BLaER1 treated with 17β-estradiol and CSF1 and Interleukin-3, amounts not matched to agents 10 nM and 100 nM (cell line): Measurements from ENCODE around the gene PEX11B.

ENCODE experiments used
- H3K27ac ChIP-seq, 11 experiments: shearing (Covaris generic); formaldehyde crosslinking; 2 replicates each; pipeline ENCODE4 v1.8.1; 2022
- H3K27me3 ChIP-seq, 11 experiments: shearing (Covaris generic); formaldehyde crosslinking; 2 replicates each; pipeline ENCODE4 v1.8.1; 2022
- H3K36me3 ChIP-seq, 11 experiments: shearing (Covaris generic); formaldehyde crosslinking; 2 replicates each; pipeline ENCODE4 v1.8.1; 2022
- H3K4me1 ChIP-seq, 10 experiments: shearing (Covaris generic); formaldehyde crosslinking; 2 replicates each; pipeline ENCODE4 v1.8.1; 2022
- H3K4me2 ChIP-seq, 11 experiments: shearing (Covaris generic); formaldehyde crosslinking; 2 replicates each; pipeline ENCODE4 v1.8.1; 2022
- H3K4me3 ChIP-seq, 10 experiments: shearing (Covaris generic); formaldehyde crosslinking; 2 replicates each; pipeline ENCODE4 v1.8.1; 2022
- H3K9ac ChIP-seq, 11 experiments: shearing (Covaris generic); formaldehyde crosslinking; 2 replicates each; pipeline ENCODE4 v1.8.1; 2022
- H3K9me3 ChIP-seq, 11 experiments: shearing (Covaris generic); formaldehyde crosslinking; replicated peaks in 1 of 11; 2 replicates each; pipeline ENCODE4 v1.8.1; 2022
- H4K20me1 ChIP-seq, 11 experiments: shearing (Covaris generic); formaldehyde crosslinking; 2 replicates each; pipeline ENCODE4 v1.8.1; 2022
- Cebpa-rat ChIP-seq, 11 experiments: shearing (Covaris generic); IDR thresholded peaks; 2 replicates each; pipeline ENCODE4 v1.8.1; 2022

Gene PEX11B

DNA sequence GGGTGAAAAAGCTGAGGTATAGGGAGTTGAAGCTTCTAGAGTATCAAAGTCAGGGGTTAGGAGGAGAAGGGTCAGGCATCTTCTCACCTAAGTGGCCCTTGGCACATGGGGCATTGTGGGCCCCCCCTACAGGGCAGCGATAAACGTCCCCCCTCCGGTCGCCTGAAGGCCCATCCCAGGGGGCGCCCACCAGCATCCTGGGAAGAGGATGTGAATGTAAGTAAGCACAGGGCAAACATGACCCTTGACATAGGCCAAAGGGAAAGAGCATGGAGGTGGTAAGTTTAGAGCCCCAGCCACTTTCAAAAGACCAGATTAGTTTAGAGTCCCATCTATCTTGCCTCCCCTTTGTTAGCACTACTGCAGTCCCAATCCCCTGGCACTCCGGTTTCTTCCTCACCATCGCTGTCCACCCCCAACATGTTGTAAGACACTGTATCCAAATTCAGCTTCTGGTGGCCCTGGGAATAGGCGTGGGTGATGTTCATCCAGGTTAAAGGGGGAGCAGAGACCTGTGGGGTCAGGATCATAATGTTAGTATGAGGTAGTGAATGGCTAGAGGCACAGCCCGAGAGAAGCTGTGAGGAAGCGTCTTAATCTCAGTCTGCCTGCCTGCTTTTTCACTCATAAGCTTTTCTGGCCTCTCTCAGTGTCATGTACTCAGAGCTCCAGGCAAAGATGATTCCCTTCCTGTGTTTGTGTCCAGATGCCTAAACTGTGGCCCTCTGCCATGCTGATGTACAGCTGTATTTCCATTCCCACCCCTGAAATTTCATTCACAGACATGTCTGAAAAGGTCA is 11.4 kb downstream of the PEX11B start:
- Histone ChIP-seq H3K4me3 (no peak overlapping the region), H4K20me1 (peaks cover 0 to 2% (median 0%) of the 10 kb centered on the region in 11 experiments; a peak in 1 of 22 replicates), H3K36me3 (peaks cover 16 to 23% (median 19%) of the 10 kb centered on the region in 11 experiments), H3K4me1 (peaks cover 4 to 10% (median 9%) of the 10 kb centered on the region in 10 experiments; a peak in 18 of 20 replicates), H3K27me3 (no peaks in the 10 kb centered on the region), H3K27ac (no peak overlapping the region), H3K9me3 (no peaks in the 10 kb centered on the region), H3K9ac (no peak overlapping the region), H3K4me2 (no peak overlapping the region)
- no peak for TF ChIP-seq Cebpa-rat (IDR thresholded peaks at IDR 0.05)

DNA sequence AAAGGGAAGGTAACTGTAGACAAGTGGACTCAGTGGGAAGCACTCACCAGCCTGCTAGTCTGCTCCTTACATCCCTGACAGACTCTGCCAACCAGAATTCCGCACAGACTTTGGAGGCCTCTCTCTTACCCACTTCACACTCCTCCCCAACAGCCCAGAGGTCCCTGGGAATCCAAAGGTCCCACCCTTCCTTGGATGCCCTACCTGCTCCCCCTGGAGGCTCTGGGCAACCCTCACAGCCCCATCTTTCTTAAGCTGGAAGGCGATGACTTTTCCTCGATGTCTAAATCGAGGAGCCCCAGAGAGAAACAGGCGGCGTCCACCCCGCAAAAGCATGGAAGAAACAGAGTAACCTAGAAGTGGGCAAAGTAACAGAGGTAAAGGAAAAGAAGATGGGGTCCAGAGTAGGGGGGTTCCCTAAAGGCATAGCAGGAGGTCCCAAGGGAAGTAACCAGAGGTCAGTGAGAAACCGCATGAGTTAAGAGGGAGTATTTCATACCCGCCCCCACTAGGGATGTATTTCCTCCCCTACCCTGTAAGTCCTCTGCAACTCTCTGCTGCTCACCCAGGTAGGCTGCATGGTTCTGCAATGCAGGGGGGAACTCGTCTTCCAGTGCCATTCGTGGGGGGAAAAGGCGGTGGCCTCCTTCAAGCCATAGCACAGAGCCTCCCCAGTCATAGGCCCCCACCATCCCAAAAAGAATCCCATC is 17.1 kb downstream of the PEX11B start:
- H3K4me2 ChIP-seq, result no peak overlapping the region
- no peaks in the 10 kb centered on the region for H3K9me3 ChIP-seq
- no peaks in the 10 kb centered on the region for H3K27me3 ChIP-seq
- no peak for TF ChIP-seq Cebpa-rat (IDR thresholded peaks at IDR 0.05)
- H3K27ac ChIP-seq, result no peak overlapping the region
- H3K36me3 ChIP-seq, result no peaks in the 10 kb centered on the region
- H4K20me1 ChIP-seq, result no peaks in the 10 kb centered on the region
- no peak overlapping the region for H3K9ac ChIP-seq
- H3K4me1 ChIP-seq, result no peaks in the 10 kb centered on the region; a peak in 1 of 20 replicates
- H3K4me3 ChIP-seq, result no peak overlapping the region

DNA sequence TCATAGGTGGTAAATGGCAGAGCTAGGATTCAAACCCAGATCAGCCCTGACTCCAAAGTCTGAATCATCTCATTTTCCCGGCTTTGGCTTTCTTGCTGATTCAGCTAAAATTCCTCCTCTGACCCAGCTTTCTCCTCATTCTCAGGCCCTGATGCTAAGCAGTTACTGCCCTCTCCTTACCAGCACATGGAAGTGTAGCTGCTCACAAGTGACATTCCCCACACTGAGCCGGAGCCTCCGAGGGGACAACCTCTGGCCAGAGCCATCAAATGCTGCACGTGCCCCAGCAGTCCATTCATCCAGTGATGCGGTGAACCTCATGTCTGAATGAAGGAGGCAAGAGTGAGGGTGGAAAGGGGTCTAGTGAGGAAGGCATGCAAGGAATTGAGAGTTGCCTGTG is 19.8 kb downstream of the PEX11B start:
- Histone ChIP-seq H3K27ac (no peak overlapping the region), H3K9me3 (no peaks in the 10 kb centered on the region), H3K4me3 (no peak overlapping the region), H3K9ac (no peak overlapping the region), H4K20me1 (no peaks in the 10 kb centered on the region), H3K36me3 (no peaks in the 10 kb centered on the region), H3K27me3 (no peaks in the 10 kb centered on the region), H3K4me2 (no peak overlapping the region), H3K4me1 (no peaks in the 10 kb centered on the region; a peak in 1 of 20 replicates)
- TF ChIP-seq Cebpa-rat (IDR thresholded peaks at IDR 0.05), result no peak

DNA sequence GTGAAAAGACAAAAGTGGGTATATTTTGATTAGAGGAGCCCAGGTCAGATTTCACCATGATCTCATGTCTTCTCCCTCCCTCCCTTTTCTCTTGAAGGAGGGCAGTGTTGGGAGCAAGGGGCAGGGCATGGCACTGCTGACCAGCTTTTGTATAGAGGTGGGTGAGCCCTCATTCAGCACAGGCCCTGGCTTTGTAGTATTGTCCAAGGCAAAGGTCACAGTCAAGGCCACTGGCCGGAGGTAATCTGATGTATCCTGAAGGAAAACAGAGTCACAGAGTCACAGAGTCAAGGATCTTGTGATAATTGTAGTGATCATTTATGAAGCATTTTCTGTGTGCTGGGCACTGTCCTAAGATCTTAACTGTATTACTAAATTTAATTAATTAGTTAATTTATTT is 20.5 kb downstream of the PEX11B start:
- H3K36me3 ChIP-seq, result no peaks in the 10 kb centered on the region
- H3K4me2 ChIP-seq, result no peak overlapping the region
- no peak for TF ChIP-seq Cebpa-rat (IDR thresholded peaks at IDR 0.05)
- H3K9ac ChIP-seq, result no peak overlapping the region
- H3K4me1 ChIP-seq, result no peaks in the 10 kb centered on the region; a peak in 2 of 20 replicates
- H3K27ac ChIP-seq, result no peak overlapping the region
- no peaks in the 10 kb centered on the region for H3K27me3 ChIP-seq
- H3K4me3 ChIP-seq, result no peak overlapping the region
- H3K9me3 ChIP-seq, result no peaks in the 10 kb centered on the region
- H4K20me1 ChIP-seq, result no peaks in the 10 kb centered on the region

DNA sequence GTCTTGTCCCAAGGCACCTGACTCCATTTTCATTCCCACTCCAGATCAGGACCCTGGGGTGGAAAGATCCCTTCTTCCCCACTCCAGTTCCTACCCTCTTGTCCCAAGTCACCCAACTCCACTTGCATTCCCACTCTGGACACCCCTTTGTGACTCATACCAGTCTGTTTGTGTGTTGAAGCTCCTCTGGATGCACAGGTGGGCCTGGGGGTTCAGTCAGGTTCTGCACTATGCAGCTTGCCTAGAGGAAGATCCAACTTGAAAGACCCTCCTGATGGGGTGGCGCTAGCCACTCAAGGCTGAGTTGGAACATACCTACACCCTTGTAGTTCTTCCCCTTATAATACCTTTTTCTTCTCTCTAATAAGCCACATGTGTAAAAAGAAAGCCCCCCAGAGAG is 23.0 kb downstream of the PEX11B start:
- Histone ChIP-seq H3K9me3 (no peaks in the 10 kb centered on the region), H4K20me1 (no peaks in the 10 kb centered on the region), H3K27ac (no peak overlapping the region), H3K27me3 (no peaks in the 10 kb centered on the region), H3K4me2 (no peak overlapping the region), H3K36me3 (no peaks in the 10 kb centered on the region), H3K9ac (no peak overlapping the region), H3K4me1 (peaks cover 6 to 16% (median 12%) of the 10 kb centered on the region in 10 experiments; a peak in 19 of 20 replicates), H3K4me3 (no peak overlapping the region)
- no peak for TF ChIP-seq Cebpa-rat (IDR thresholded peaks at IDR 0.05)

DNA sequence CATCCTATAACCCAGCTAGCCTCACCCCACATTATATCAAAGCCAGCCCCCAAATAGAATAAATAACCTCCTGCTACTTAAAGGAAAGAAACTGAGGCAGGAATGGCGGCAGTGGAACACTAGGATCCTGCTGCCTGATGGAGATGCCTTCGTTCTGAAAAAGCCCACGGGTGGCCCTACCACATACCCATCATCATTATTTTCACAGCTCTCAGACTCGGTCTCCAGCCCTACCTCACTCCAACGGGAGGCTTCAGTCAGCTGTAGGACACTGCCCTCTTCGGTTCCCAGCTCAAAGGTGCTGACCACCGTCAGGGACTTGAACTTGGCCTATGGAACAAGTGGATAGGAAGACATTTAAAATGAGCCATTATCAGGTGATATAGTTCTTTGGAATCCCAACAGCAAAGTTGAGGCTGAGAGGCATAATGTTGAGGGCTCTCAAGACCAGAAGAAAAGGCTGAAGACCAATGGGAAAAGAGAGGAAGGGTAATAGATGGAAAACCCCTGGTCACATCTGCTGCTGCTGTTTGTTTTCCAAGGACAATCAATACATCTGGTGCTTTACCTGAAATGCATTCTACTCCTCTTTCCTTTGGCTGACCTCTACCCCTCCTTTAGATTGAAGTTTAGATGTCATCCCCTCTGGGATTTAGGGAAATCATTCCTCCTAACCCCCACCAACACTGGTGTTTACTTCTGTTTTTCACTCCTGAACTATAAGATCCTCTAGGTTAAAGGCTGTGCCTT is 25.0 kb downstream of the PEX11B start:
- Histone ChIP-seq H3K36me3 (no peaks in the 10 kb centered on the region), H3K9ac (no peak overlapping the region), H3K9me3 (no peaks in the 10 kb centered on the region), H4K20me1 (no peaks in the 10 kb centered on the region), H3K4me2 (no peak overlapping the region), H3K4me1 (peaks cover 6 to 16% (median 12%) of the 10 kb centered on the region in 10 experiments; a peak in 19 of 20 replicates), H3K27ac (no peak overlapping the region), H3K4me3 (no peak overlapping the region), H3K27me3 (no peaks in the 10 kb centered on the region)
- TF ChIP-seq Cebpa-rat (IDR thresholded peaks at IDR 0.05), result no peak

DNA sequence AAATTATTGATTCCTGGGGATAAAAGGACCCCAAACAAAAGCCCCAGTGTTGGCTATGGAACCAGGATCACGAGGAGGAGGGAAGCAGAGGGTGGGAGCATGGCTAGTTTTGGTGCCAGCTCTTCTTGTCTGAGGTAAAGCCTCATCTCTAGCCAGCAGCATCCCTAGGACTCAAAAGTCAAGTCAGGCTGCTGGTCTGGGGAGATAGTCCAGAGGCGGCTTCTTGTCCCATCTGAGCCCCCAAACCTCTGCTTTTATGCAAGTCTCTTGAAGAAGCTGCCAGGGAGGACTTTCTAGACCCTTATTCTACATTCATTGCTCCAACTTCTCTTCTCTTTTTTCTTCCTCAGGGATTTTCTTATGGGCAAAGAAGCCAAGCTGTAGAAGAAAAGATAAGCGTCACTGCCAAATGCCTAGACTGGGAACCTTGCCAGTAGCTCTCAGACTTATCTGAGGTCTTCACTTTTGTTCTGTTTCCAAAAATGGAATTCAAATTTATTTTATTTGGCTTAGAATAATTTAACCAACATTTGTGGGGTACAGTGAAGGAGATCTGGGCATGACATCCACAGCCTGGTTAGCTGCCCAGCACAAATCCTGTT is 25.9 kb downstream of the PEX11B start:
- no peaks in the 10 kb centered on the region for H4K20me1 ChIP-seq
- peaks cover 6 to 16% (median 12%) of the 10 kb centered on the region in 10 experiments; a peak in 19 of 20 replicates for H3K4me1 ChIP-seq
- peak overlapping the region in 10 of 11 experiments; percentile 4 to 78 (median 61); a peak in 16 of 22 replicates for H3K4me2 ChIP-seq
- peak overlapping the region in 9 of 11 experiments; percentile 20 to 66 (median 47); a peak in 13 of 22 replicates for H3K9ac ChIP-seq
- H3K36me3 ChIP-seq, result no peaks in the 10 kb centered on the region
- H3K27me3 ChIP-seq, result no peaks in the 10 kb centered on the region
- no peak overlapping the region for H3K4me3 ChIP-seq
- peak overlapping the region in 3 of 11 experiments; percentile 11 to 16 (median 12); a peak in 2 of 22 replicates for H3K27ac ChIP-seq
- H3K9me3 ChIP-seq, result no peaks in the 10 kb centered on the region
- TF ChIP-seq Cebpa-rat (IDR thresholded peaks at IDR 0.05), result no peak

DNA sequence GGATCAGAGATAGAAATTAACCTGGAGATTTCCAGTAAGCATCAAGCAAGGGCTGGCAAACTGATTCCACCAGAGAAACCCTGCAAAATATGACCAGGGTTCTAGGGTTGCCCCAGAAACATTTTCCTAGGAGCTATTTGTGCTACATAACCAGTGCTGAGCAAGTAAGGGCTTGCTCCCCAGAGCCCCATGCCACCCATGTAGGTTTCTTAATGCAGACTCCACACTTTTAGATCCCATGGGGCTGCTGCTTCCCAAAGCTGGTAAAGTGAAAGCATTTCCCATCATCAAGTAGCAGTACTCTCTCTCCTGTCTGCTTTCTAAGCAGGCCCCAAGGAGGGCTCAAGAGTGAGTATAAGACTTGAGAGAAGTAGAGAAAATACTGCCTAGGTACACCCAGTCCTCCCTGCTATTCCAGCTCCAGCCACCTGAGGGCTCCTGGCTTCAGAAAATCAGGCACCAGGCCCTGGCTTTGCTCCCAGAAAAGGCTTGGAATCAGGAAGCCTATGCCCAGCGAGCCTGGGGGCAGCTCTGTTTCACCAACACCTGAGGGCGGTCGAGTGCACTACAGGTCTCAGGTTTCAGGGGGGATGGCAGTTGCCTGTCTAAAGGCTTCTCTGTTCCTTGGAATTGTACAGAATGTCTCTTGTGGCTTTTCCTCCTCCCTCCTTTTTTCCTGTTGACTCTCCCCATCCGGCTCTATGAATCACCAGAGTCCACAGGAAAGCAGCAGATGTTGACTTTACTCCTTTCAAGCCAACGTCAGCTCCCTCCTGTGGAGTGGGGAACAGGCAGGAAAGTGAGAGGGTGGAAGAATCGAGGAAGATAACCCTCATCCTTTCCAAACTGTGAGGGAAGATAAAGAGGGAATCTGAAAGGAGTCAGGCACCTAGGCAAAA is 26.7 kb downstream of the PEX11B start:
- TF ChIP-seq Cebpa-rat (IDR thresholded peaks at IDR 0.05), result no peak
- Histone ChIP-seq H3K4me1 (peaks cover 6 to 16% (median 12%) of the 10 kb centered on the region in 10 experiments; a peak in 19 of 20 replicates), H3K4me2 (peak overlapping the region; percentile 4 to 78 (median 56); a peak in 18 of 22 replicates), H3K4me3 (no peak overlapping the region), H3K27ac (peak overlapping the region in 3 of 11 experiments; percentile 11 to 16 (median 12); a peak in 3 of 22 replicates), H3K9me3 (no peaks in the 10 kb centered on the region), H3K9ac (peak overlapping the region in 9 of 11 experiments; percentile 20 to 66 (median 47); a peak in 14 of 22 replicates), H4K20me1 (no peaks in the 10 kb centered on the region), H3K36me3 (no peaks in the 10 kb centered on the region), H3K27me3 (no peaks in the 10 kb centered on the region)
